Right lobe of liver (tissue), 6 donors: ENCODE measurements around the gene ADGRF5. TPM values are rescaled to one million over a fixed set of nuclear protein-coding genes. Genes with fewer than 3 reads are reported as not detected.

ENCODE experiments used
- ATAC-seq, 4 donors: fragments of 200-7000 bp; cut with Tn5 transposase; one replicate each; pipeline ENCODE4 v1.9.1; 2020; ENCODE audit warnings: mild to moderate bottlenecking in 4 of 4, moderate library complexity in 4 of 4
- DNase-seq, 3 donors: peaks; one replicate each; pipeline ENCODE4 v3.0.0-alpha.2; 2020
- H3K27ac ChIP-seq, 3 donors: fragments of 200-600 bp; one replicate each; pipeline ENCODE4 v1.8.0; 2022
- H3K27me3 ChIP-seq, 2 donors: fragments of 200-600 bp; one replicate each; pipeline ENCODE4 v1.8.0; 2022
- H3K36me3 ChIP-seq, 4 donors: fragments of 200-600 bp; sonication (generic) in 1 of 4; one replicate each; pipeline versions ENCODE4 v1.5.1 to v1.8.0; 2017 to 2022; ENCODE audit warnings: control low read depth in 1 of 4
- H3K4me1 ChIP-seq, 4 donors: fragments of 200-600 bp; sonication (generic) in 1 of 4; one replicate each; pipeline versions ENCODE4 v1.5.1 to v1.8.0; 2017 to 2022; ENCODE audit warnings: control low read depth in 1 of 4
- H3K4me3 ChIP-seq, 3 donors: fragments of 200-600 bp; one replicate each; pipeline ENCODE4 v1.8.0; 2022
- H3K9me3 ChIP-seq, 4 donors: fragments of 200-600 bp; sonication (generic) in 1 of 4; one replicate each; pipeline versions ENCODE4 v1.5.1 to v1.8.0; 2017 to 2022; ENCODE audit warnings: control low read depth in 1 of 4
- CTCF ChIP-seq, 4 donors: fragments of 200-600 bp in 3 of 4; fragments of 450-650 bp in 1 of 4; IDR thresholded peaks; one replicate each; pipeline versions ENCODE4 v1.5.1 to v1.8.0; 2016 to 2022; ENCODE audit warnings: antibody characterized with exemption in 4 of 4, mild to moderate bottlenecking in 2 of 4
- POLR2A ChIP-seq: fragments of 450-650 bp; IDR thresholded peaks from one replicate; pipeline ENCODE4 v1.6.1; 2017; ENCODE audit warnings: antibody characterized with exemption, mild to moderate bottlenecking
- WGBS: methylation state at CpG from one replicate; pipeline ENCODE4 v1.1.6; 2018; ENCODE audit warnings: low coverage, low lambda C conversion rate; ENCODE audit not compliant: insufficient coverage; ENCODE audit errors: missing lambda C conversion rate; 5-methylcytosine and 5-hydroxymethylcytosine counted together
- intact Hi-C, 2 donors: fragments of 100-400 bp; cut with DNase I; formaldehyde crosslinking; loops; one replicate each; pipeline versions ENCODE4 v1.11.2 to v1.14.1; 2022
- total RNA-seq, 6 experiments: library from RNA; depleted of rRNA in 2 of 6; stranded (reverse); fragments of >200 nt in 2 of 6; fragmentation: NEBNext Ultra II Directional in 3 of 6; extraction: Animal tissue kit (Norgen Biotek cat#: 25700) in 3 of 6; gene quantifications; one replicate each; pipeline versions ENCODE4 v1.1.0 to v1.2.4, GENCODE V29; 2016 to 2023
- donor health status: DM: no; HTN: yes; CAD: no.
- donor health status: DM: no; HTN: no; CAD: no.
- donor health status: DM: no; HTN: no; CAD: no.
- donor health status: DM: no; HTN: yes; CAD: no.
- donor health status: DM: no; HTN: yes; CAD: no.

Gene ADGRF5
- total RNA-seq, 6 experiments from 2014 or later: 6.5 to 14.6 (median 10.7) TPM

DNA sequence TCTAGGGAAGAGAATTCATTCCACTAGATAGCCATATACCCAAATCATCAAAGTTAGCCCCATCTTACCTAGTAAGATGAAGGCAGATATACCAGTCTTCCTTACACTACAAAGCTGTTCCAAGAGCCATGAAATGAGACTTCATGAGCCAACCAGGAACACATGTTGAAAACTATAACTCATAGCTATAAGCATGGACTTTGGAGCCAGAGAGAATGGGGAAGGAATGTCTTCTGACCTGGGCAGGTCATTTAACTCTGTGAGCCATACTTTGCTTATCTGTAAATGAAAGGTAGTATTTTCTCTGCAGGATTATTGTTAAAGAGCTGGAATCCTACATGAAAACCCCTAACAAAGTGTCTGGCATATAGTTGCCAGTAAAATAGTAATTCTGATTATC, 27.3 kb downstream of the ADGRF5 start:
- ATAC-seq (no peak), DNase-seq (no peak)
- no peak overlapping the region for H3K27ac ChIP-seq
- H3K9me3 ChIP-seq: no peaks in the 10 kb centered on the region
- H3K27me3 ChIP-seq: no peaks in the 10 kb centered on the region
- H3K36me3 ChIP-seq: no peaks in the 10 kb centered on the region
- TF ChIP-seq POLR2A (no peak), CTCF (IDR thresholded peaks at IDR 0.05) (no peak)
- H3K4me3 ChIP-seq: no peak overlapping the region
- peaks cover 0 to 3% (median 0%) of the 10 kb centered on the region in 4 donors for H3K4me1 ChIP-seq
- intact Hi-C loops: no loop called here

DNA sequence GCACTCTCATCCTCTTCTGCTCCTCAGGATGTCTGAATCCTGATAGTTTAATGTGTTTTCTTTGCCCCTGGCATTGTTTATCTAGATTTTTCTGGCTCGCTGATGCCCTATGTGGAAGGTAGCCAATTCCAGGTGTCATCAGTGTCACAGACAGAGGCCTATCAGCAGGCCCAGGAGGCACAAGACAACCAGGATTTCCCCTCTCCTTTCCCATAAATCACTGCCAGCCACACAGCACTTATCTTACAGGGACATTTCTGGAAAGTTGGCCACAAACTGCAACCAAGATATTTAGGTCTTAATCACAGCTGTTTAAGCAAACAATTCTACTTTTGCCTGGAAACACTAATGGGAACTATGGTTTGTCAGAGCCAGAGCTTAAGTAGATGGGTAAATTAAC, 28.1 kb downstream of the ADGRF5 start:
- peaks cover 0 to 3% (median 0%) of the 10 kb centered on the region in 4 donors for H3K4me1 ChIP-seq
- TF ChIP-seq POLR2A (no peak), CTCF (IDR thresholded peaks at IDR 0.05) (no peak)
- intact Hi-C loops: no loop called here
- no peak overlapping the region for H3K4me3 ChIP-seq
- peak in 2 of 4 donors; percentile 27 to 48 for ATAC-seq
- no peaks in the 10 kb centered on the region for H3K36me3 ChIP-seq
- H3K27me3 ChIP-seq: no peaks in the 10 kb centered on the region
- no peak for DNase-seq
- H3K9me3 ChIP-seq: no peaks in the 10 kb centered on the region
- H3K27ac ChIP-seq: no peak overlapping the region
- 43% methylated on average over 1 of the region's 1 CpG for WGBS

DNA sequence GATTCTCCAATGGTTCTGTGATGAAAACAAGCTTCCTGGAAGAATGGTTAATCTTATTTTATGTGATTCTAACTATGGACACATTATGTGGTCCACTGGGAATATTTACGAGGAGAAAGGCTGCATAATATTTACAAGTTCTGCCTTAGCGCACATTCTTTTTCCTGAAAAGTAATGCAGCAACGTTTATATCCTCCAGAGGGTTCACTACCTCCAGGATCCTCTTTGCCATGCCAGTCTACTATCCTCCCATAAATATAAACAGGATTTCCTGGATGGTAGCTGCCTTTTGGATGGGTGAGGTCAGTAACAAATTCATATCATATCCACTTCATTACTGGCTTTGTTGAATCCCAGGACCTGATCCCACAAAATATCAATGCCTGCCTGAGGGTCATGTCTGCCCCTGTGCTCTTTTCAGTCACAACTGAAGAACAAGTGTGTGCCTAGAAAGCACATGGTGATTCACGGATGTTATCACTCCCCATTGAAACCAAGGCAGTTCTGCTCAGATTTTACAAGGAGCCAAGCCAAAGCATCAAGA, 30.4 kb downstream of the ADGRF5 start:
- Histone ChIP-seq H3K4me1 (peaks cover 0 to 3% (median 0%) of the 10 kb centered on the region in 4 donors), H3K27ac (no peak overlapping the region), H3K9me3 (no peaks in the 10 kb centered on the region), H3K4me3 (no peak overlapping the region), H3K36me3 (no peaks in the 10 kb centered on the region), H3K27me3 (no peaks in the 10 kb centered on the region)
- 36% methylated on average over 4 of the region's 4 CpGs for WGBS
- TF ChIP-seq POLR2A: no peak
- TF ChIP-seq CTCF (IDR thresholded peaks at IDR 0.05): no peak
- intact Hi-C loops: no loop called here
- ATAC-seq (no peak), DNase-seq (no peak)

- no peak for ATAC-seq
- 93% methylated on average over 3 of the region's 4 CpGs for WGBS
- H3K4me1 ChIP-seq: peaks cover 0 to 2% (median 0%) of the 10 kb centered on the region in 4 donors
- no peaks in the 10 kb centered on the region for H3K36me3 ChIP-seq
- no peaks in the 10 kb centered on the region for H3K9me3 ChIP-seq
- no peaks in the 10 kb centered on the region for H3K27me3 ChIP-seq
- intact Hi-C loops: no loop called here
- no peak overlapping the region for H3K27ac ChIP-seq
- no peak for DNase-seq
- TF ChIP-seq POLR2A (no peak), CTCF (IDR thresholded peaks at IDR 0.05) (no peak)
- H3K4me3 ChIP-seq: no peak overlapping the region
Measured at GRCh38 chr6:46888578-46888977, 33.2 kb downstream of the ADGRF5 start.

DNA sequence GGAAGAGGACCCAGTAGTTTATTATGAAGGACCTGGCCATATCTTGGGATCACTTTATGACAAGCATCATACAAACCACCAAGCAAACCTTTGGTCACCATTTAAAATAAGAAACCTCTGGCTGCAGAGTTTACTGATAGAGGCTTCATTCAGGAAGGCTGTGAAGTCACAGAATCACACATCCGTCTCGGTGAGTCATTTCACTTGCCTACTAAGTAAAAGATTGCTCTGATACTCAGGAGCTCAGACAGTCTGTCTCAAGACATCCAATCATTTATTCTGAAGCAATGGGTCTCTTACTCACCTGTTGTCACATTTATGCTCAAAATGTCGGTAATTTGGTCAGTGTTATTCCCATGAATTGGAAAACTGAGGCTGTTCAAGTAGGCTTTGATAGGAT, 33.7 kb downstream of the ADGRF5 start:
- 29% methylated on average over 3 of the region's 3 CpGs for WGBS
- no peak for DNase-seq
- no peaks in the 10 kb centered on the region for H3K4me1 ChIP-seq
- H3K27me3 ChIP-seq: no peaks in the 10 kb centered on the region
- peak in 2 of 4 donors; percentile 25 to 31 for ATAC-seq
- H3K4me3 ChIP-seq: no peak overlapping the region
- no peaks in the 10 kb centered on the region for H3K36me3 ChIP-seq
- H3K27ac ChIP-seq: no peak overlapping the region
- H3K9me3 ChIP-seq: no peaks in the 10 kb centered on the region
- intact Hi-C loops: no loop called here
- TF ChIP-seq POLR2A: no peak
- no peak for TF ChIP-seq CTCF (IDR thresholded peaks at IDR 0.05)
